Fibroblast of lung (primary cell): ENCODE results near the gene PDE8B.

Experiments
- EZH2 ChIP-seq: IDR thresholded peaks from 2 replicates; pipeline ENCODE4 v1.5.1; 2012; ENCODE audit warnings: low read length, control low read depth, mild to moderate bottlenecking; ENCODE audit errors: missing control alignments
- TF ChIP-seq, protein P1 (sequence below), 2 donors: IDR thresholded peaks in 1 of 2; conservative IDR thresholded peaks in 1 of 2; 1 replicate in 1 of 2; 2 replicates in 1 of 2; pipeline ENCODE4 v1.5.1; 2011 to 2012; ENCODE audit warnings: low read length in 2 of 2, control low read depth in 1 of 2, inconsistent platforms in 1 of 2, low read depth in 1 of 2, mild to moderate bottlenecking in 1 of 2

GRCh38 chr5:77389746-77390145 is 179.3 kb downstream of the PDE8B start:
- TF ChIP-seq, protein P1, sequence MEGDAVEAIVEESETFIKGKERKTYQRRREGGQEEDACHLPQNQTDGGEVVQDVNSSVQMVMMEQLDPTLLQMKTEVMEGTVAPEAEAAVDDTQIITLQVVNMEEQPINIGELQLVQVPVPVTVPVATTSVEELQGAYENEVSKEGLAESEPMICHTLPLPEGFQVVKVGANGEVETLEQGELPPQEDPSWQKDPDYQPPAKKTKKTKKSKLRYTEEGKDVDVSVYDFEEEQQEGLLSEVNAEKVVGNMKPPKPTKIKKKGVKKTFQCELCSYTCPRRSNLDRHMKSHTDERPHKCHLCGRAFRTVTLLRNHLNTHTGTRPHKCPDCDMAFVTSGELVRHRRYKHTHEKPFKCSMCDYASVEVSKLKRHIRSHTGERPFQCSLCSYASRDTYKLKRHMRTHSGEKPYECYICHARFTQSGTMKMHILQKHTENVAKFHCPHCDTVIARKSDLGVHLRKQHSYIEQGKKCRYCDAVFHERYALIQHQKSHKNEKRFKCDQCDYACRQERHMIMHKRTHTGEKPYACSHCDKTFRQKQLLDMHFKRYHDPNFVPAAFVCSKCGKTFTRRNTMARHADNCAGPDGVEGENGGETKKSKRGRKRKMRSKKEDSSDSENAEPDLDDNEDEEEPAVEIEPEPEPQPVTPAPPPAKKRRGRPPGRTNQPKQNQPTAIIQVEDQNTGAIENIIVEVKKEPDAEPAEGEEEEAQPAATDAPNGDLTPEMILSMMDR (conservative IDR thresholded peaks at IDR 0.05 in 1 of 2, IDR thresholded peaks at IDR 0.05 in 1 of 2; ENCODE audit: low read depth in 1 of 2, low read length in 2 of 2), result no peak
- no peak for TF ChIP-seq EZH2
